Fibroblast of pulmonary artery (primary cell): Measurements from ENCODE around the gene LSM12.
A peak's percentile ranks its signal among the peaks of the same experiment; 100 is the strongest.
"Not testable (repeated sequence)": the region's sequence is repeated elsewhere in the genome, so short reads cannot be mapped to it uniquely, and the experiment has no call there.

Experiments
- DNase-seq: peaks from one replicate; pipeline ENCODE4 v3.0.0-alpha.2; 2010; ENCODE audit warnings: low read depth
- H3K4me3 ChIP-seq: replicated peaks from 2 replicates; pipeline ENCODE4 v1.5.1; 2011; ENCODE audit warnings: low read depth, mild to moderate bottlenecking, control low read depth, low read length, moderate library complexity
- TF ChIP-seq, protein P1 (sequence below): IDR thresholded peaks from 2 replicates; pipeline ENCODE4 v1.5.1; 2011; ENCODE audit warnings: mild to moderate bottlenecking, control low read depth, low read length, inconsistent platforms; ENCODE audit errors: missing control alignments

LSM12 gene

DNA sequence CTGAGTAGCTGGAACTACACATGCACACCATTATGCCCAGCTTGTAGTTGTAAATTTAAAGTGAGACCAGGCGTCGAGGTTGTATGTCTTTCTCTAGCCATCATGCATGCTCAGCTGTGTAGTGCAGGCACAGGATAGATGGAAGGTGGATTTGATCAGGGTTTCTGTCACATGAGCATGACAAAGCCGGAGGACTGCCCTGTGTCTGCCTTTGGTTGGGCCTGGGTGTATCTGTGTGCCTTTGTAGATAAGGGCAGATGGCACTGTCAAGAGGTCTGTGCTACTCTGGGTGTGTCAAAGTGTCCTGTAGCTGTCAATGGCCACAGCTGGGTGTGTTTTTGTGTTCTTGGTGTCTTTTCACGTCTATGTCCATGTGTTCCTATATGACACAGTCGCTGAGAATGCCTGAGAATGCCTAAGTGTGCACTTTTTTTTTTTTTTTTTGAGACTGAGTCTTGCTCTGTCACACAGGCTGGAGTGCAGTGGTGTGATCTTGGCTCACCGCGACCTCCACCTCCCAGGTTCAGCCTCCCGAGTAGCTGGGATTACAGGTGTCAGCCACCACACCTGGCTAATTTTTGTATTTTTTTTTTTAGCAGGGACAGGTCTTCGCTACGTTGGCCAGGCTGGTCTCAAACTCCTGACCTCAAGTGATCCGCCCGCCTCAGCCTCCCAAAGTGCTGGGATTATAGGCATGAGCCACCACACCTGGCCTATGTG is 66.2 kb downstream of the LSM12 start:
- DNase-seq = no peak
- TF ChIP-seq, protein P1, sequence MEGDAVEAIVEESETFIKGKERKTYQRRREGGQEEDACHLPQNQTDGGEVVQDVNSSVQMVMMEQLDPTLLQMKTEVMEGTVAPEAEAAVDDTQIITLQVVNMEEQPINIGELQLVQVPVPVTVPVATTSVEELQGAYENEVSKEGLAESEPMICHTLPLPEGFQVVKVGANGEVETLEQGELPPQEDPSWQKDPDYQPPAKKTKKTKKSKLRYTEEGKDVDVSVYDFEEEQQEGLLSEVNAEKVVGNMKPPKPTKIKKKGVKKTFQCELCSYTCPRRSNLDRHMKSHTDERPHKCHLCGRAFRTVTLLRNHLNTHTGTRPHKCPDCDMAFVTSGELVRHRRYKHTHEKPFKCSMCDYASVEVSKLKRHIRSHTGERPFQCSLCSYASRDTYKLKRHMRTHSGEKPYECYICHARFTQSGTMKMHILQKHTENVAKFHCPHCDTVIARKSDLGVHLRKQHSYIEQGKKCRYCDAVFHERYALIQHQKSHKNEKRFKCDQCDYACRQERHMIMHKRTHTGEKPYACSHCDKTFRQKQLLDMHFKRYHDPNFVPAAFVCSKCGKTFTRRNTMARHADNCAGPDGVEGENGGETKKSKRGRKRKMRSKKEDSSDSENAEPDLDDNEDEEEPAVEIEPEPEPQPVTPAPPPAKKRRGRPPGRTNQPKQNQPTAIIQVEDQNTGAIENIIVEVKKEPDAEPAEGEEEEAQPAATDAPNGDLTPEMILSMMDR = no peak
- H3K4me3 ChIP-seq = no peak overlapping the region

DNA sequence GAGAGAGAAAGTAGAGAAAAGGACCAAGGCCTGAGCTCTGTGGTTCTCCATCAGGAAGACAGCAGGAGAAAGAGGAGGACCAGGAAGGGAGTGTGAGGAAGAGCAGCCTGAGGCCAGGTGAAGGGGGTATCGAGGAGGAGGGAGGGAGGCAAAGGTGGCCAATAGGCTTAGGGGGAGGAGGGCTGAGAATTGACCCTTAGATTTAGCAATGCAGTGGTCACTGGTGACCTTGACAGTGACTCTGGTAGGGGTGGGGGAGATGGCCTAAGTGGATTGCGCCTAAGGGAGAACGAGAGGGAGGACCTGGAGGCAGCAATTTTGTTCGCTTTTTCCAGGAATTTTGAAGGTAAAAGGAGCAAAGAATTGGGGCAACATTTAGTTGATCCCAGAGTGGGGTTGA is 67.4 kb downstream of the LSM12 start:
- TF ChIP-seq, protein P1 = no peak
- DNase-seq = no peak
- H3K4me3 ChIP-seq = no peak overlapping the region

DNA sequence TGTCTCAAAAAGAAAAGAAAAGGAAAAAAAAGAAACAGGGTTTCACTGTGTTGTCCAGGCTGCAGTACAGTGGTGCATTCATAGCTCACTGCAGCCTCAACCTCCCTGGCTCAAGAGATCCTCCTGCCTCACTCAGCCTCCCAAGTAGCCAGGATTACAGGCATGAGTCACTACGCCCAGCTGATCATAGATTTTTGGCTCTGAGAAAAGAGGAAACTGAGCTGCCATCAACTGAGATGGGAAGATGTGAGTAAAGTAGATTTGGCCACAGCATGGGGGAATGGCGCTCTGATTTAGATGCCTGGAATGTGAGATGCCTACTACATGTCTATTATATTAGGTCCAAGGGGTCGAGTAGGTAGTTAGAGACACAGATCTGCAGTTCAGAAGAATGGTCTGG is 67.9 kb downstream of the LSM12 start:
- peak; percentile 61 for DNase-seq
- no peak overlapping the region for H3K4me3 ChIP-seq
- TF ChIP-seq, protein P1 = no peak

DNA sequence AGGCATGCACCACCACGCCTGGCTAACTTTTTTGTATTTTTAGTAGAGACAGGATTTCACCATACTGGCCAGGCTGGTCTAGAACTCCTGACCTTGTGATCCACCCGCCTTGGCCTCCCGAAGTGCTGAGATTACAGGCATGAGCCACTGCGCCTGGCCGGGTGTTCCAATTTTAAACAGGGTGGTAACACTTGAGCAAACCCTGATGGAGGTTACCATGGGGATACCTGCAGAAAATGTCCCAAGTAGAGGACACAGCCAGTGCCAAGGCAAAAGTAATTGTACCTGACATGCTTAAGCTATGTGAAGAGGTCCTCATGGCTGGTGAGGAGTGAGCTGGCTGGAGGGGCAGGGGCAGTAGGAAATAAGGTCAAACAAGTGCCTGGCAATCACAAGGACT is 69.3 kb downstream of the LSM12 start:
- DNase-seq, H3K4me3 ChIP-seq: not testable (repeated sequence)

DNA sequence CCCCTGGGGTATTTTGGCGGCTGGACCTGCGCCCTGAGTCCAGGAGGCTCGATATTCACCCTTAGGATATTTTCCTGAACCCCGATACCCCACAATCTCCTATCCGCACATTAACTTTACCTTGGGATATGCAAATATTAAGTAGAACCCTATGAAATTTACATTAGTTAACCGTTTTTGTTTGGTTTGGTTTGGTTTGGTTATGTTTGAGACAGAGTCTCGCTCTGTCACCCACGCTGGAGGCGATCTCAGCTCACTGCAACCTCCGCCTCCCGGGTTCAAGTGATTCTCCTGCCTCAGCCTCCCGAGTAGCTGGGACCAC is 71.4 kb downstream of the LSM12 start:
- H3K4me3 ChIP-seq = no peak overlapping the region
- TF ChIP-seq, protein P1 = no peak
- DNase-seq = no peak

DNA sequence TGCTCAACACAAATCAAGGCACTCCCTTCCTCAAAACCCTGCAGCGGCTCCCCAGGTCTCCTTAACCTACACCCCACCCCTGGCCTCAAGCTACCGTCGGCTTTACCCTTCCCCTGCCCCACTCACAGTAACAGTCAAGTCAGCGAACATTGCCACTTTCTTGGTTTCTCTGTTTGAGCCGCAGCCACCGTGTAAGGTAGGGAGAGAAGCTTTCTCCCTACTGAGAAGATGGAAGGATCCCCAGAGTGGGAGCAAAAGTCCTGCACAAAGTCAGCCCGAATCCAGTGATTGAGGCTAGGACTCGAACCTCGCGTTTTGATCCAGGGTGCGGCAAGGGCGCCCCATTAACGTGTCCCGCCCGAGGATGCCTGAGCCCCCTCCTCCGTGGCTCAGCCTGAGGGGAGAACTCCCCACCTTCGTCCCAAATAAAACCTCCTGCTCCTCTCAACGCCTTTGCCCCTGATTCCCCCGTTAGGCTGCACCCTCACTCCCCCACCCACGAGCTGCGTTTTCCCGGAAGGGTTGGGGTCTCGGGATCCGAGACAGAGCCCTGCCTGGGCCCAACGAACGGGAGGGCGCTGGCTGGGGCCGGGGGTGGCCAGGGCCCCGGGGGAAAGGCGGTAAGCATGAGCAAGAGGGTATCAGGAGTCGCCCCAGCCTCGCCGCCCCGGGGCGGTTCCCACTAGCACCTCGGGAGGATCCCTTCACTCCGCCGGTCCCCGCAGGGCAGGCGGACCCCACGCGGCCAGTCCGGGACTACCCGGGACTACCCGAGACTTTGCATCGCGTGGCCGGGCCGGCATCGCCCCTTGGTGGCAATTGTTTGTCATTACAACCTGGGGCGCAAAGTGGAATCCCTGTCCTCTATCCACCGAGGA is 72.0 kb downstream of the LSM12 start:
- H3K4me3 ChIP-seq = peak overlapping the region; percentile 49
- DNase-seq = peak; percentile 68
- TF ChIP-seq, protein P1 = peak; percentile 74

DNA sequence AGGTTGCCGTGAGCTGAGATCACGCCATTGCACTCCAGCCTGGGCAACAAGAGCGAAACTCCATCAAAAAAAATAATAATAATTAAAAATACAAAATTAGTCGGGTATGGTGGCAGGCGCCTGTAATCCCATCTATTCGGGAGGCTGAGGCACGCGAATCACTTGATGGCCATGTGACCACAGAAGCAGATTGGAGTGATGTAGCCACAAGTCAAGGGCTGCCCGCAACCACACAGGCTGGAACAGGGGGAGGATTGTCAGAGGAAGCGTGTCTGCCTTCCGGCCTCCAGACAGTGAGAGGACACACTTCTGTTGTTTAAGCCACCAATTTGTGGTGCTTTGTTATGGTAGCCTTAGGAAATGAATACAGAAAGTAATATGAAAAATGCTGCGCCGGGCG is 73.8 kb downstream of the LSM12 start:
- no peak for DNase-seq
- TF ChIP-seq, protein P1 = no peak
- no peak overlapping the region for H3K4me3 ChIP-seq
